Measurements from ENCODE around the gene KARS1.

The KARS1 gene

GRCh38 chr16:75588716-75589115, 58.7 kb downstream of the KARS1 start:
- DNase-seq (ENCODE audit: low read depth in 2 of 3, low spot score in 1 of 3) = no peak

GRCh38 chr16:75584108-75584507, 63.4 kb downstream of the KARS1 start:
- DNase-seq (ENCODE audit: low read depth in 2 of 3, low spot score in 1 of 3) = no peak

- no peak for DNase-seq (ENCODE audit: low read depth in 2 of 3, low spot score in 1 of 3)
These were observed 68.1 kb downstream of the KARS1 start for GRCh38 chr16:75579281-75579834.

GRCh38 chr16:75578725-75579124, 68.7 kb downstream of the KARS1 start:
- no peak for DNase-seq (ENCODE audit: low read depth in 2 of 3, low spot score in 1 of 3)

- DNase-seq (ENCODE audit: low read depth in 2 of 3, low spot score in 1 of 3) = no peak
These were observed 69.3 kb downstream of the KARS1 start for GRCh38 chr16:75578212-75578611.
